Measurements from ENCODE around the gene THEMIS2. TPM values are rescaled to one million over a fixed set of nuclear protein-coding genes. Genes with fewer than 3 reads are reported as not detected.

The THEMIS2 gene
- total and polyA plus RNA-seq, 2 of the 8 experiments (the other 6 are each of a cell fraction or from before 2014, with no cell fraction given) = 12.4 to 28.0 TPM

Small RNA genes within 50 kb of the gene (small RNA-seq; reads per million reads assigned to genes)
- not detected for gene RNU6-1245P (ENCODE audit: insufficient read depth)
- gene SCARNA1 (ENCODE audit: insufficient read depth) = 33.8 reads per million, percentile 95 among the genes with 10 or more reads in this experiment

Other genes with a start within 250 kb of the THEMIS2 start
- gene FGR, start 237.4 kb upstream of the THEMIS2 start, total RNA-seq (2021; fragmentation: NEBNext Ultra II Directional; extraction: Animal tissue kit (Norgen Biotek cat#: 25700)) = 0.22 and 0.36 TPM in 2 replicates
- gene FGR, start 237.4 kb upstream of the THEMIS2 start, polyA plus RNA-seq (2011; rRNA removed) = 0.86 and 0.95 TPM in 2 replicates
- 4.9 and 6.1 TPM in 2 replicates for gene IFI6, start 200.4 kb upstream of the THEMIS2 start, total RNA-seq (2021; fragmentation: NEBNext Ultra II Directional; extraction: Animal tissue kit (Norgen Biotek cat#: 25700))
- gene IFI6, start 200.4 kb upstream of the THEMIS2 start, polyA plus RNA-seq (2011; rRNA removed) = 13.0 and 13.2 TPM in 2 replicates
- 12.8 and 16.2 TPM in 2 replicates for gene FAM76A, start 146.6 kb upstream of the THEMIS2 start, total RNA-seq (2021; fragmentation: NEBNext Ultra II Directional; extraction: Animal tissue kit (Norgen Biotek cat#: 25700))
- gene FAM76A, start 146.6 kb upstream of the THEMIS2 start, polyA plus RNA-seq (2011; rRNA removed) = 2.7 and 3.4 TPM in 2 replicates
- 11.0 and 11.6 TPM in 2 replicates for gene STX12, start 99.3 kb upstream of the THEMIS2 start, total RNA-seq (2021; fragmentation: NEBNext Ultra II Directional; extraction: Animal tissue kit (Norgen Biotek cat#: 25700))
- 3.7 and 3.9 TPM in 2 replicates for gene STX12, start 99.3 kb upstream of the THEMIS2 start, polyA plus RNA-seq (2011; rRNA removed)
- 50.5 and 51.8 TPM in 2 replicates for gene PPP1R8, start 41.8 kb upstream of the THEMIS2 start, total RNA-seq (2021; fragmentation: NEBNext Ultra II Directional; extraction: Animal tissue kit (Norgen Biotek cat#: 25700))
- gene PPP1R8, start 41.8 kb upstream of the THEMIS2 start, polyA plus RNA-seq (2011; rRNA removed) = 33.4 and 37.1 TPM in 2 replicates
- 53.4 TPM in 2 replicates for gene RPA2, start 42.0 kb downstream of the THEMIS2 start, total RNA-seq (2021; fragmentation: NEBNext Ultra II Directional; extraction: Animal tissue kit (Norgen Biotek cat#: 25700))
- 35.7 and 56.3 TPM in 2 replicates for gene RPA2, start 42.0 kb downstream of the THEMIS2 start, polyA plus RNA-seq (2011; rRNA removed)
- gene SMPDL3B, start 62.5 kb downstream of the THEMIS2 start, total RNA-seq (2021; fragmentation: NEBNext Ultra II Directional; extraction: Animal tissue kit (Norgen Biotek cat#: 25700)) = 53.1 and 54.7 TPM in 2 replicates
- 143 and 157 TPM in 2 replicates for gene SMPDL3B, start 62.5 kb downstream of the THEMIS2 start, polyA plus RNA-seq (2011; rRNA removed)
- gene XKR8, start 87.4 kb downstream of the THEMIS2 start, total RNA-seq (2021; fragmentation: NEBNext Ultra II Directional; extraction: Animal tissue kit (Norgen Biotek cat#: 25700)) = 13.8 and 14.2 TPM in 2 replicates
- gene XKR8, start 87.4 kb downstream of the THEMIS2 start, polyA plus RNA-seq (2011; rRNA removed) = 16.3 and 20.0 TPM in 2 replicates
- gene EYA3, start 216.1 kb downstream of the THEMIS2 start, total RNA-seq (2021; fragmentation: NEBNext Ultra II Directional; extraction: Animal tissue kit (Norgen Biotek cat#: 25700)) = 33.9 and 34.2 TPM in 2 replicates
- gene EYA3, start 216.1 kb downstream of the THEMIS2 start, polyA plus RNA-seq (2011; rRNA removed) = 7.9 and 15.0 TPM in 2 replicates